GM19463 (cell line): ENCODE results near the gene MEX3B.

Experiments used
- ATAC-seq: cut with Tn5 transposase; IDR thresholded peaks from one replicate; pipeline ENCODE4 v1.9.1; 2021; ENCODE audit warnings: mild to moderate bottlenecking, moderate library complexity; ENCODE audit not compliant: unreplicated experiment

MEX3B gene

GRCh38 chr15:82045892-82046665 is at the start of gene MEX3B:
Gene MEX3B (minus strand): TSS chr15:82046018. CDS start chr15:82045705, 313 bp downstream.
- peak; percentile 73 for ATAC-seq

GRCh38 chr15:82093774-82094211 is 48.0 kb upstream of the MEX3B start:
- no peak for ATAC-seq

- no peak for ATAC-seq
Measured at GRCh38 chr15:82093325-82093724, 47.5 kb upstream of the MEX3B start.

GRCh38 chr15:82091636-82092140 is 45.9 kb upstream of the MEX3B start:
- no peak for ATAC-seq

GRCh38 chr15:82086243-82086995 is 40.6 kb upstream of the MEX3B start:
- ATAC-seq = no peak

GRCh38 chr15:82081914-82082762 is 36.3 kb upstream of the MEX3B start:
- no peak for ATAC-seq

- no peak for ATAC-seq
Measured at GRCh38 chr15:82080774-82081173, 35.0 kb upstream of the MEX3B start.

- ATAC-seq = no peak
Measured at GRCh38 chr15:82079736-82080135, 33.9 kb upstream of the MEX3B start.

GRCh38 chr15:82074610-82075009 is 28.8 kb upstream of the MEX3B start:
- ATAC-seq = no peak

GRCh38 chr15:82072926-82073537 is 27.2 kb upstream of the MEX3B start:
- no peak for ATAC-seq

GRCh38 chr15:82066455-82066854 is 20.6 kb upstream of the MEX3B start:
- no peak for ATAC-seq

GRCh38 chr15:82064824-82065223 is 19.0 kb upstream of the MEX3B start:
- ATAC-seq = no peak

- ATAC-seq = no peak
Measured at GRCh38 chr15:82062479-82063454, 16.9 kb upstream of the MEX3B start.

- ATAC-seq = no peak
Measured at GRCh38 chr15:82060817-82061216, 15.0 kb upstream of the MEX3B start.

- no peak for ATAC-seq
Measured at GRCh38 chr15:82058517-82059204, 12.8 kb upstream of the MEX3B start.

GRCh38 chr15:82058026-82058425 is 12.2 kb upstream of the MEX3B start:
- ATAC-seq = no peak

GRCh38 chr15:82056958-82057823 is 11.4 kb upstream of the MEX3B start:
- ATAC-seq = no peak

GRCh38 chr15:82052751-82053150 is 6.9 kb upstream of the MEX3B start:
- no peak for ATAC-seq
